SK-N-SH treated with all-trans-retinoic acid at 6 μM for 48 hours (cell line): ENCODE results near the gene SPG7.

Experiments
- ARNTL ChIP-seq: fragments of 450-650 bp; formaldehyde crosslinking; IDR thresholded peaks from 2 replicates; pipeline ENCODE4 v1.5.0; 2020; ENCODE audit warnings: low read depth, mild to moderate bottlenecking, moderate library complexity, borderline replicate concordance
- BACH2 ChIP-seq: fragments of 250-450 bp; sonication (Bioruptor Pico); IDR thresholded peaks from 2 replicates; pipeline ENCODE4 v1.9.0; 2021; ENCODE audit warnings: mild to moderate bottlenecking, borderline replicate concordance
- CREB5 ChIP-seq: fragments of 250-450 bp; sonication (Bioruptor Pico); IDR thresholded peaks from 2 replicates; pipeline ENCODE4 v1.5.1; 2020; ENCODE audit warnings: low read depth, mild to moderate bottlenecking, moderate library complexity
- CSDC2 ChIP-seq: fragments of 250-450 bp; sonication (Bioruptor Pico); IDR thresholded peaks from 2 replicates; pipeline ENCODE4 v1.5.0; 2020; ENCODE audit warnings: mild to moderate bottlenecking, moderate library complexity
- ESRRG ChIP-seq: fragments of 250-450 bp; sonication (Bioruptor Pico); IDR thresholded peaks from 2 replicates; pipeline ENCODE4 v1.6.1; 2021; ENCODE audit warnings: mild to moderate bottlenecking
- GLIS3 ChIP-seq: fragments of 250-450 bp; sonication (Bioruptor Pico); IDR thresholded peaks from 2 replicates; pipeline ENCODE4 v1.5.0; 2020; ENCODE audit warnings: mild to moderate bottlenecking, moderate library complexity
- OSR1 ChIP-seq: fragments of 250-450 bp; sonication (Bioruptor Pico); IDR thresholded peaks from 2 replicates; pipeline ENCODE4 v1.8.0; 2022; ENCODE audit warnings: moderate library complexity, mild to moderate bottlenecking, inconsistent platforms
- PATZ1 ChIP-seq: fragments of 250-450 bp; sonication (Bioruptor Pico); IDR thresholded peaks from 2 replicates; pipeline ENCODE4 v1.8.0; 2020; ENCODE audit warnings: mild to moderate bottlenecking, moderate library complexity, borderline replicate concordance
- PPARA ChIP-seq: fragments of 250-450 bp; sonication (Bioruptor Pico); IDR thresholded peaks from 2 replicates; pipeline ENCODE4 v1.5.0; 2020; ENCODE audit warnings: mild to moderate bottlenecking, borderline replicate concordance
- RARB ChIP-seq: fragments of 250-450 bp; sonication (Bioruptor Pico); IDR thresholded peaks from 2 replicates; pipeline ENCODE4 v1.8.0; 2021; ENCODE audit warnings: mild to moderate bottlenecking, moderate library complexity
- TSHZ2 ChIP-seq: fragments of 250-450 bp; sonication (Bioruptor Pico); IDR thresholded peaks from 2 replicates; pipeline ENCODE4 v1.5.0; 2020; ENCODE audit warnings: mild to moderate bottlenecking, moderate library complexity
- ZFP3 ChIP-seq: fragments of 250-450 bp; sonication (Bioruptor Pico); IDR thresholded peaks from 2 replicates; pipeline ENCODE4 v1.5.0; 2020; ENCODE audit warnings: mild to moderate bottlenecking, moderate library complexity
- ZNF70 ChIP-seq: fragments of 450-650 bp; formaldehyde crosslinking; IDR thresholded peaks from 2 replicates; pipeline ENCODE4 v1.5.0; 2020; ENCODE audit warnings: mild to moderate bottlenecking, moderate library complexity

- no peak for TF ChIP-seq CREB5 (CRISPR knock-in tag)
- TF ChIP-seq CSDC2 (CRISPR knock-in tag): no peak
- TF ChIP-seq ARNTL (CRISPR knock-in tag): no peak
- no peak for TF ChIP-seq ESRRG (CRISPR knock-in tag)
- TF ChIP-seq BACH2 (CRISPR knock-in tag): no peak
- no peak for TF ChIP-seq ZNF70
- TF ChIP-seq PPARA (CRISPR knock-in tag): no peak
- TF ChIP-seq ZFP3 (CRISPR knock-in tag): no peak
- no peak for TF ChIP-seq RARB (CRISPR knock-in tag)
- TF ChIP-seq GLIS3 (CRISPR knock-in tag): no peak
- TF ChIP-seq TSHZ2: no peak
- no peak for TF ChIP-seq OSR1 (CRISPR knock-in tag)
- TF ChIP-seq PATZ1 (CRISPR knock-in tag): no peak
Measured at GRCh38 chr16:89544713-89545043, 36.5 kb downstream of the SPG7 start.
